MM.1S (cell line): Measurements from ENCODE around the gene OLIG1.

Source experiments
- DNase-seq: peaks from one replicate; pipeline ENCODE4 v3.0.0-alpha.2; 2015
- H2AFZ ChIP-seq: fragments of 300-600 bp; sonication (generic); 2 replicates; pipeline ENCODE4 v1.6.0; 2016; ENCODE audit warnings: antibody characterized with exemption, low read length
- H3F3A ChIP-seq: fragments of 300-600 bp; sonication (generic); 2 replicates; pipeline ENCODE4 v1.6.1; 2016; ENCODE audit warnings: mild to moderate bottlenecking, antibody characterized with exemption, low read length, moderate library complexity, mixed read lengths; ENCODE audit not compliant: insufficient read depth
- H3K27ac ChIP-seq: fragments of 300-600 bp; sonication (generic); 2 replicates; pipeline ENCODE4 v1.5.1; 2016; ENCODE audit warnings: mild to moderate bottlenecking, low read length
- H3K27me3 ChIP-seq: fragments of 300-600 bp; sonication (generic); replicated peaks from 2 replicates; pipeline ENCODE4 v1.6.0; 2016; ENCODE audit warnings: low read length; ENCODE audit not compliant: insufficient read depth
- H3K36me3 ChIP-seq: fragments of 300-600 bp; sonication (generic); replicated peaks from 2 replicates; pipeline ENCODE4 v1.6.1; 2016; ENCODE audit warnings: mild to moderate bottlenecking, low read length, mixed read lengths; ENCODE audit not compliant: insufficient read depth
- H3K4me1 ChIP-seq: fragments of 300-600 bp; sonication (generic); 2 replicates; pipeline ENCODE4 v1.6.1; 2016; ENCODE audit warnings: low read length, mixed read lengths
- H3K4me2 ChIP-seq: fragments of 300-600 bp; sonication (generic); 2 replicates; pipeline ENCODE4 v1.6.0; 2016; ENCODE audit warnings: low read depth, low read length
- H3K4me3 ChIP-seq: fragments of 300-600 bp; sonication (generic); 2 replicates; pipeline ENCODE4 v1.5.1; 2016; ENCODE audit warnings: low read length, mixed read lengths
- H3K79me2 ChIP-seq: fragments of 300-600 bp; sonication (generic); 2 replicates; pipeline ENCODE4 v1.6.1; 2016; ENCODE audit warnings: mixed run types, low read length, mixed read lengths
- H3K9ac ChIP-seq: fragments of 300-600 bp; sonication (generic); 2 replicates; pipeline ENCODE4 v1.6.1; 2016; ENCODE audit warnings: low read length, mixed read lengths
- H3K9me2 ChIP-seq: fragments of 300-600 bp; sonication (generic); replicated peaks from 2 replicates; pipeline ENCODE4 v1.6.1; 2016; ENCODE audit warnings: mild to moderate bottlenecking, low read length, mixed read lengths; ENCODE audit not compliant: insufficient read depth
- H3K9me3 ChIP-seq: fragments of 300-600 bp; sonication (generic); replicated peaks from 2 replicates; pipeline ENCODE4 v1.6.1; 2016; ENCODE audit warnings: mild to moderate bottlenecking, low read length, mixed read lengths; ENCODE audit not compliant: insufficient read depth
- H4K20me1 ChIP-seq: fragments of 300-600 bp; sonication (generic); 2 replicates; pipeline ENCODE4 v1.6.1; 2016; ENCODE audit warnings: mild to moderate bottlenecking, low read length, moderate library complexity, mixed read lengths; ENCODE audit not compliant: insufficient read depth
- CTCF ChIP-seq: fragments of 300-600 bp; sonication (generic); IDR thresholded peaks from 2 replicates; pipeline ENCODE4 v1.5.1; 2016; ENCODE audit warnings: antibody characterized with exemption, low read length, mixed read lengths
- EZH2 ChIP-seq: fragments of 300-600 bp; sonication (generic); optimal IDR thresholded peaks from 2 replicates; pipeline ENCODE3; 2017; ENCODE audit warnings: low read depth, mild to moderate bottlenecking, antibody characterized with exemption, low read length, mixed read lengths
- EZH2phosphoT487 ChIP-seq: fragments of 300-600 bp; sonication (generic); IDR thresholded peaks from 2 replicates; pipeline ENCODE4 v1.6.1; 2018; ENCODE audit warnings: antibody characterized with exemption, low read length

OLIG1 gene

GRCh38 chr21:33117101-33117888, 47.4 kb downstream of the OLIG1 start:
- no peaks in the 10 kb centered on the region for H4K20me1 ChIP-seq
- H3K9ac ChIP-seq, result no peak overlapping the region
- H3K27me3 ChIP-seq, result peaks cover 10% of the 10 kb centered on the region
- H3K4me2 ChIP-seq, result no peak overlapping the region
- H3K4me1 ChIP-seq, result peaks cover 9% of the 10 kb centered on the region
- no peak overlapping the region for H3K27ac ChIP-seq
- H3K4me3 ChIP-seq, result no peak overlapping the region
- no peak for DNase-seq
- no peak for TF ChIP-seq EZH2
- TF ChIP-seq CTCF, result no peak
- no peak for TF ChIP-seq EZH2phosphoT487
- H3K9me2 ChIP-seq, result no peaks in the 10 kb centered on the region
- no peaks in the 10 kb centered on the region for H3K9me3 ChIP-seq
- no peaks in the 10 kb centered on the region for H3K36me3 ChIP-seq
- H3F3A ChIP-seq, result no peaks in the 10 kb centered on the region
- H3K79me2 ChIP-seq, result no peaks in the 10 kb centered on the region
- H2AFZ ChIP-seq, result no peak overlapping the region
